NCI-H1417 (cell line): ENCODE results near the gene TBC1D4.
"Not testable (repeated sequence)": the region's sequence is repeated elsewhere in the genome, so short reads cannot be mapped to it uniquely, and the experiment has no call there.

Experiments used
- DNase-seq, 3 experiments: peaks; one replicate each; lab custom pipeline; 2025; lab: John Stamatoyannopoulos, UW

TBC1D4 gene

DNA sequence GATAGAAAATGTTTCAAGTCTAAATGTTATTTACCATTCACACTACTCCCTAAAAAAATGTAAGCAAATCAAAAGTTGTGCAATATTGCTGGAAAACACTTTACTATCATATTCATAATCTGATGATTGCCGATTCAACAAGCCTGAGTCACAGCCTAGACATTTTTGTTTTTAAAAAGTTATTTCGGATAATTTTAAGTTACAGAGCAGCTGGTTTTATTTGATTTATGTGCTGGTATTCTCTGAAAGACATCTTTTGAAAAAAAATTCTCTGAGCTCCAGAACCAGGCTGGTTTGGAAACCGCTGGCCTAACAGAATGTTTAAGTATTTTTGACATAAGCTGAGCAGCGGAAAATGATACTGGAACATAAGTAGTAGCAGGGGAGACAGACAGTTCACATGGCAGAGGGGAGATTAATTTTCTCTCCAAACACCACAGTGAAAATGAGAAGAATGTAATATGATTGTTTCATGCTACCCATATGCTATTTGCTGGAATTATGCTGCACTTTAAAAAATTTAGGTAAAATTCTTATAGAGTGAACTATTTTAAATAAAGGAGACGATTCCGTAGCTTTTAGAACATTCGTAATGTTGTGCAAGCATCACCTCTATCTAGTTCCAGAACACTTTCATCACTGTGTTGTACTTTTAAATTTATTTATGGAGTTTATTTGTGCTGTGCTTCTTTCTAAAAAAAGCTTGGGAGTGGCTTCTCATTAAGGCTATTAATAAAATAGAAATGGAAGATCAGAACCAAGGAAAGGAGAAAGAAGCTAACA, 36.1 kb downstream of the TBC1D4 start:
- DNase-seq, result no peak

DNA sequence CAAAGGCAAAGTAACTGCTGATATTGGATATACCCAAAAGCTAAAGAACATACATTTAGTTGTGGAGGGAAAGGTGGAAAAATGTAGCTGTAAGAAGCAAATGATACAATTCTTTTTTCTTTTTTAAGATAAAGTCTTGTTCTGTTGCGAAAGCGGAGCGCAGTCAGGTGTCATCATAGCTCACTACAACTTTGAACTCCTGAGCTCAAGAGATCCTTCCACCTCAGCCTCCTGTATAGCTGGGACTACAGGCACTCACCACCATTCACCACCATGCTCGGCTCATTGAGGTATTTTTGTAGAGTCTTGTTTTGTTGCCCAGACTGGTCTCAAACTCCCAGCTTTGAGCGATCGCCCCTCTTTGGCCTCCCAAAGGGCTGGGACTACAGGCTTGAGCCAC, 38.0 kb downstream of the TBC1D4 start:
- DNase-seq, result no peak

DNA sequence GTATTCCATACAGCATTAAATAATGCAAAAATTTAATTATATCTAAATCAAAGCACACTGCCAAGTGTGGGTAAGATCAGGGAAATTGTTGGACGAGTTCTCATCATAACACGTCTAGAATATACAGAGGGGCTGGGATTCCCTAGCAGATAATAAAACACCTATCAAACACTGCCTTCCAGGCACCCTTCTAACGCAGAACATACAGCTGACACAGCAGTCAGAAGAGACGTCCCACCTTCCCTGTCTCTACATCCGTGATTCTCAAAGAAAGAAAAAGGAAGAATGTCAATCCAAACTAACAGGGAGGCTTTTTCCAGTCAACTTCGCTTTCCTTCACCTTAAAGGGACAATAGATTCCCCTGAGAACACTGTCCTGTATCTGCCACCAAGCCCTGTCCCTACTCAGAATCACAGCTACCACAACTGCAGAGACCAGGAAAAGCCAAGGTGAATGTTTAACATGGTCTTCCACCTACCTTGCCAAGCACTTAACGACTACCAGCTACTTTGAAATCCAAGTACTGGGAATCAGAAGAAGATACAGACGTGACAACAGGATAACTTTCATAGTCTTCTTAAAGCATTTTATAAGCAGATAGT, 38.5 kb downstream of the TBC1D4 start:
- DNase-seq, result no peak

DNA sequence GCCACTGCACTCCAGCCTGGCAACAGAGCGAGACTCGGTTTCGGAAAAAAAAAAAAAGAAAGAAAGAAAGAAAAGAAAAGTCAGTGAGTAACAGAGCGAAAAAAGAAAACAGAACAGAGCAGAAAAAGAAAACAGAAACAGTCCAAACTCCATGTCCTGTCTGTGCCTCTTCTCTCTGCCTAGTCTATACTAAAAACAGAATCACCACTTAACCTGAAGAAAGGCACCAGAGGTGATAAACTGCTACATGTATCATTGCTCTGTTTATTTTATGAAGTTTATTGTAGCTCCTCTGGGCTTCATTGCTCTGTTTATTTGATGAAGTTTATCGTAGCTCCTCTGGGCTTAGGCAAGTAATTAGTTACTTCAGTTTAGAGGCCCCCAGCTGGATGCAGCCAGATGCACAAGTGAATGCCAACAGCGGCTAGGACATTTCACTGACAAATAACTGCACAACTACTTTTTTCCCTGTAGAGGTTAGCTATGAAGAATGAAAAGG, 39.2 kb downstream of the TBC1D4 start:
- no peak for DNase-seq

DNA sequence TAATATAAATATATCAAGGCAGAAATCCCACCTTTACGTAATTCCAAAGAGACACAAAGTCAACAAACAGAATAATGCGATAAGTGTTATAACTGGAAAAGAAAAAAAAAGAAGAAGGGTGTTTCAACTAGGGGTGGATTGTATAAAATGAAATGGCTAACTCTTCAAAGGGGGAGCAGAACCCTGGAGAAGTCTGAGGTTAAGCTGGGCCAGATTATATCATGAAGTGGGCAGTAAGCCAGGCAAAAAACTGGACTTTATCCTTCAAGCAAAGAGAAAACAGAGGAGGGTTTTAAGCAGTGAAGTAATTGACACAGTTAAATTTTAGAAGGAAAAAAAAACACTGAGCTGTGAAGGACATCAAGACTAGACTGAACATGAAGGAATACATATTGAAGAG, 41.9 kb downstream of the TBC1D4 start:
- DNase-seq, result no peak

DNA sequence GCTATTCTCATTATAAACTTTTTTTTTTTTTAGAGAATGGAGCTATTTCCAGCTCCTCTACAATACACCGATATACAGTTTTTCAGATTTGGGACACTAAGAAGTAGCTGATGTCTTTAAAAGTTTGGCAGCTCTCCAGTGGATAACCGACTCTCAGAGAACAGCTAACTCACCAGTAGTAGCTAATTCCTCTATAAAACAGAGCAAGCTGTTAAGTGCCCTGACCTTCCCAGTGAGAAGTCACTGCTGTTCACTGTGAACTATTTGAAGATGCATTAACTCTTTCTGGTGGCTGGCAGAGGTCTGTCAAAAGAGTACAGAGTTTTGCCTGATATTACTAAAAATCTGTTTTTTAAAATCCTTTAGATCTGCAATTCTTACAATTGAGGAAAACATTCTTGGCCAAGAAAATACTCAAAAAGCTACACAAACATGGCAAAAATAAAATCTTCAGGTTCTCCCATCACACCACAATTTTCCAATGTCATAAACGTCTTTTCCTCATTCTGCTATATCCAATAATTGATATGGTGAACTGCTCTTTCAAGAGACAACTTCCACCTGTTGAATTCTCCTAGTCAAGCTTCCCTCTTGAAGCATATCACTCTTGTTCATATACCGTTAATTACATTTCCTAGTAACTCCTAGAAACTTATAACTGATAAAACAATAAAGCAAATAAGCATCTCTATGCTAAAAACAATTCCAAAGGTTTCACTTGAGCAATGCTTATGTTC, 44.2 kb downstream of the TBC1D4 start:
- DNase-seq, result no peak

DNA sequence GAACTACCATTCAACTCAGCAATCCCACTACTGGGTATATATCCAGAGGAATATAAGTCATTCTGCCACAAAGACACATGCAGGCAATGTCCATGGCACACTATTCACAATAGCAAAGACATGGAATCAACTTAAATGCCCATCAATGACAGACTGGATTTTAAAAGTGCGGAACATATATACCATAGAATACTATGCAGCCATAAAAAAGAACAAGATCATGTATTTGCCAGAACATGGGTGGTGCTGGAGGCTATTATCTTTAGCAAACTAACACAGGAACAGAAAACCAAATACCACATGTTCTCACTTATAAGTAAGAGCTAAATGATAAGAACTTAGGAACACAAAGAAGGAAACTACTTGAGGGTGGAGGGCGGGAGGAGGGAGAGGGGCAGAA, 47.8 kb downstream of the TBC1D4 start:
- DNase-seq, result not testable (repeated sequence)

DNA sequence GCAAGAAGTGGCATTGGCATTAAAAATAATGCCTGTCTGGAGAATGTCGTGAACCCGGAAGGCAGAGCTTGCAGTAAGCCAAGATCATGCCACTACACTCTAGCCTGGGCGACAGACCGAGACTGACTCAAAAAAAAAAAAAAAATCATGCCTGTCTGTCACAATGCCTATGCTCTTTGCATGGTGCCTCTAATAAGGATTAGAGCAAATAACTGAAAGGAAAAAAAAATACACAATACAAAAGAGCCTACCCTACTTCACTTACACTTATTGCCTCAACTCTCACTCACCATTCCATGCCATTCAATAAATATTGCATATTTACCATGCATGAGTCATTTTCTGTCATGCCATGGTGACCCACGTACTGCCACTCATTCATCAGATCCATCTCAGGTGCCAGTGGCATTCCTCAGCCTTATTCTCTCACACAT, 49.1 kb downstream of the TBC1D4 start:
- DNase-seq, result no peak

DNA sequence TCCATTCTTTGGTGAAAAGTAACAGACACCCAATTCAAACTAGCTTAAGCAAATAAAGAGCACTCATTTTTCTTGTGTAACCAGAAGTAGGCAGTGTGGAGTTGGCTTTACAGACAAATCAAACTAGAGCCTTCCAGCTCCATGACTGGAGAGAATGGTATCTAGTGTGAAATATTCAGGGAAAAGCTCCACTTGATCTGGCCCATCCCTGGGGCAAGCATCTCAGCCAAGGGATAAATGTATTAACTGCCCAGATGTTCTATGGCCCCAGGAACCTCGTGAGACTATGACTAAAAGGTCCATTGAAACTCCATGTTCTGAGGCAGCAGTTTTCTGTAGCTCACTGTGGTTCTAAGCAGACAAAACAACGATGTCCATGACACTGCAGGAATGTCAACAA, 49.9 kb downstream of the TBC1D4 start:
- DNase-seq, result no peak

DNA sequence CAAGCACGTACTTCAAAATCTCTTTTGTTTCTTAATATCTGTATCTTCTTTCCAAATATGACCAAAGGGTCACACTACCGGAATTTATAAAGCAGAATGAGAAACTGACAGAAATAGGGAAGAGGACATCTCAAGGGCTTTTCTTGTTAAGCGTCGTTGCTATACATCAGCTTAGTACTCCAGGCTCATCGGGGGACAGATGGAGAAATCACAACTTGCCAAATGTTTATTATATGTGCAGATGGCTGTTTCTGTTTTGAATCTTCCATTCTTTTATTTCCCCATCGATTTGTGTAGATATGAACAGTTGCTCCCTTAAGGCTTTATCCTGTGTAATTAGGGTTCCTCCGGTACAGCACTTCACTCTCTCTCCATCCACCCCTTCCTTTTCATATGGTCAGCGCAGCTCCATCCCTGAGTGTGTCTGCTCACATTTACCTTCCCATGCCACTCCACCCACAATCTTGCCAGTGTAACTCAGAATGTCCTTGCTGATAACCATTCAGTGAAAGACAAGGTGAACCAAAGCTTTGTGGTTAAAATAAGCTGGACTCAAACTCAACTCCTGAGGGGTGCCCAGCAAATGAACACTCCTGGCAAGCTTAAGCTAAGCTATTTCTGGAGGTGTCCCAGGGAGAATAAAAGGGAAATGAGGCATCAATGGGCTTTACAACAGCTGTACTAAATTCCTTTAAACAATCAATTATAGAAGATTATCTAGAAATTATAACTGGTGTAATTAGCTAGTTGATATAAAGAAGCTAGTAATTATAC, 51.3 kb downstream of the TBC1D4 start:
- DNase-seq, result no peak

DNA sequence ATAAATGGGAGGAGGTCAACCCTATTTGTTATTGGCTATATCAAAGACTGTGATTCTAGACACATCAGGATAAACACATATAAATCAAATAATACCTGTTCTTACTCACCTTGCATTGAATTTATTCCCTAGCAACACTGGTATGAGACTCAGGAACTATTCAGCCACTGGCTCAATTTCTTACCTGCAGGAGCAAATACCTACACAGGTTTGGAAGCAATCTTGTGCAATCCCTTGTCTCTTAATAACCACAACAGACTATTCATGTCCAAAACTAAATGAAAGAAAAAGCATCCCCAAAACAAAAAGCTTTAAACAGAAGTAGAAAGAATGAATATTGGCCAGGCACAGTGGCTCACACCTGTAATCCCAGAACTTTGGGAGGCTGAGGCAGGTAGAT, 55.5 kb downstream of the TBC1D4 start:
- no peak for DNase-seq

DNA sequence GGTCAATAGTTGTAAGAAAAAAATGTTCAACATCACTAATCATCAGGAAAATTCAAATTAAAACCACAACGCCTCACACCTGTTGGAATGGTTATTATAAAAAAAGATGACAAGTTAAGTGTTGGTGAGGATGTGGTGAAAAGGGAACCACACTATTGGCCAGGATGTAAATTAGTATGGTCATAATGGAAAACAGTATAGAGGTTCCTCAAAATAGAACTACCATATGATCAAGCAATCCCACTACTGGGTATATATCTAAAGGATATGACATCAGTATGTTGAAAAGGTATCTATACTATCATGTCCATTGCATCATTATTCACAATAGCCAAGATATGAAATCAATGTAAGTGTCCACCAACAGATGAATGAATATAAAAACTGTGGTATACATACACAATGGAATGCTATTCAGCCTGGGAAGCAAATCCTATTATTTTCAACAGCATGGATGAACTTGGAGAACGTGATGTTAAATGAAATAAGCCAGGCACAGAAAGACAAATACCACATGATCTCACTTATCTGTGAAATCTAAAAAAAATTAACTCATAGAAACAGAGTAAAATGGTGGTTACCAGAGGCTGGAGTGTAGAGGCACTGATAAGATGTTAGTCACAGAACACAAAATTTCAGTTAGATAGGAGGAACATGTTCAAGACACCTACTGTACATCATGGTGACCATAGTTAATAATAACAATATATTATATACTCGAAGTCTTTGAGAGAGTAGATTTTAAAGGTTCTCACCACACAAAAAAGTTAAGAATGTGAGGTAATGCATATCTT, 56.6 kb downstream of the TBC1D4 start:
- DNase-seq, result no peak

DNA sequence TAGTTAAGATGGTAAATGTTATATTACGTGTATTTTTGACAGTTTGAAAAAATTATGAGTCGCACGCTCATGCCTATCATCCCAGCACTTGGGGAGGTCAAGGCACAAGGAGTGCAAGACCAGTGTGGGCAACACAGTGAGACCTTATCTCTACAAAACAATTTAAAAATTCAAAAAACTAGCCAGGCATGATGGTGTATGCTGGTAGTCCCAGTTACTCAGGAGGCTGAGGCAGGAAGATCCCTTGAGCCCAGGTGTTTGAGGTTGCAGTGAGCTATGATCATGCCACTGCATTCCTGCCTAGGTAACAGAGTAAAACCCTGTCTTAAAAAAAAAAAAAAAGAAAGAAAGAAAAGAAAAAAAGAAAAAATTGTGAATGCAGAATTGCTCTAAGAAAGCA, 58.0 kb downstream of the TBC1D4 start:
- DNase-seq, result no peak

DNA sequence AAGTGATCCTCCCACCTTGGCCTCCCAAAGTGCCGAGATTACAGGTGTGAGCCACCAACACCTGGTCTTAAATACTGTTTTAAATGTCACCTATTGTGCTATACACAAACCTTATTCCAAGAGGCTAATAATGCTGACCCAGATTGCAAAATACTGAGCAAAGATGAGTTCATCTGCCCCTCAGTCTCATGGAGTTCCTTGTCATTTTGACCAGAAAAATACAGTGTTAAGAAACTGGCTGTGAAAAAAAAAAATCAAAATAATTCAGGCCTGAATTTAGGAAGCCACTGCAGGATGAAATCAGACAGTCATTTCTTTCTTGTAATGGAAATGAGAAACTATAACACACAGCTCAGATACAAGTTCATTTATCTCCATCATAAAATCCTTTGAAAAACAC, 59.9 kb downstream of the TBC1D4 start:
- DNase-seq, result no peak

DNA sequence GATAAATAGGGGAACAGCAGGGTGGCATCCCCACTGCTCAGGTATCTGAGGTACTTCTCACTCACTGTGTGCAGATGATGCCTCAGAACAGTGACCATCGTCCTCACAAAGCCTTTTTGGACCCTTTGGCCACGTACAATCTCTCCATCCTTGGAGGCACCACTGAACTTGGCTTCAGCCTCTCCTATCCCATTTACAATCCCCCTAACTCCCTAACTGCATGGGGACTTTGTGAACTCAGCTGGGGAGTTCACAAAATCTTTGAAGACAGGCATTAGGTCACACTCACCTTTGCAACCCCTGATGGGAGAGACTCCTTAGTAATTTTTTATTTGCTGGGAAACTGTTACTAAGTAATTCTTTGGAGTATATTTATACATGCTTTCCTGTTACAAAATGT, 60.8 kb downstream of the TBC1D4 start:
- no peak for DNase-seq

DNA sequence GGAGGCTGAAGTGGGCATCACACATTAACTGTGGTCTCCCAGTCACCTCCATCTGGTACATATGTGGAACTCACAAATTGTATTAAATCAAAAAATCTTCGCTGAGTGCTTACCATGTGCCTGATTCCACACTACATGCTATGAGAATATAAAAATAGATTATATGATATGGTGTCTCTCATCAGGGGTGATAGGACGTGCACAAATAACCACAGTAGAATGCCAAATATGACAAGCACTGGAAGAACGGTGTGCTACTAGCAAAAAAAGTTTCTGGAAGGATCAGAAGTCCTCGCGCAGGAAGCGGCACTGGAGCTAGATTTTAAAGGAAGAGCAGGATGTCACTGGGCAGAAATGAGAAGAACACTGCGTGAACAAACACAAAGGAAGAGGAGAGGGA, 62.3 kb downstream of the TBC1D4 start:
- DNase-seq, result no peak

DNA sequence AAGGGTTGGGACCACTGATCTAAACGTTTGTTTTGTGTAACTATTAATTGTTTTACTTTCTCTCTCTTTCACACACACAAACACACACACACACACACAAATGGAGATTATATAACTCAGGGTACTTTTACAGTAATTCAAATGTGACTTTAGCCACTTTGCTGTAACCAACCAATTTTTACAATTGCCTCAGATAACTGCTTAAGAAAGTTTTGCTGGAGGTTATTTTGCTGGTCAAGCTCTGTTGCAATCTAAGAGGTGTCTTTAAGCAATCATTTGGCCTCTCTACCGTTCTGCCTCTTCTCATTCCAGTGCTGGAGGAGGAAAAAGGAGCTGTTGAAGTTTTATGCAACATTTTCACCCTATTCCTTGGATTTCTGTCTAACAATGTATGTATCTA, 63.0 kb downstream of the TBC1D4 start:
- DNase-seq, result no peak

DNA sequence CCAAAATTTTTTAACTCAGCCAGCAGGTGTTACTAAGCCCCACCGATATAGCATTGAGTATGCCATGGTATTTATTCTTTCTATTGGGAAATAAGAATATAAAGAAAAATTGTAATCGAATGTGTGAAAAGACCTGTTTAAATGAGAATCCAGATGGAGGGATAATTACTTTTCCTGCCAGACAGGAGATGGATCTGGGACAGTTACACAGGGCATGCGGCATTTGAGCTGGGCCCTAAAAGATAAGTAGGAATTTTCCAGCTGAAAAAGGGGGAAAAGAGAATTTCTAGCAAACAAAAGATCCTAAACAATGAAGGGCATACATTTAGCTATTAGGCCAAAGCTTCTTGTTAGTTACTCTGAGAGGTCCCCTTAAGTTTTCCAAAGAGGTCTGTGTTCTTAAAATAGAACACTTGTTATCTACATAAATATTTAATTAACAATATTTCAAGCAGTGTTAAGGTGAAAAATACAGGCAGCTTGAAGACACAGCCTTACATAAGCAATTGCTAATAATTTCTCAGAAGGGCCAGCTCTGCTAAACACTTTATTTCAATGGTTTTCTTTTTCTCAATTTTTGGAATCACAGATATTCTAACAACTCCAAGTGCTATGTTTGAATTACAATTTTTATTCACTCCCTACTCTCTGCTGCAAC, 63.7 kb downstream of the TBC1D4 start:
- DNase-seq, result no peak

DNA sequence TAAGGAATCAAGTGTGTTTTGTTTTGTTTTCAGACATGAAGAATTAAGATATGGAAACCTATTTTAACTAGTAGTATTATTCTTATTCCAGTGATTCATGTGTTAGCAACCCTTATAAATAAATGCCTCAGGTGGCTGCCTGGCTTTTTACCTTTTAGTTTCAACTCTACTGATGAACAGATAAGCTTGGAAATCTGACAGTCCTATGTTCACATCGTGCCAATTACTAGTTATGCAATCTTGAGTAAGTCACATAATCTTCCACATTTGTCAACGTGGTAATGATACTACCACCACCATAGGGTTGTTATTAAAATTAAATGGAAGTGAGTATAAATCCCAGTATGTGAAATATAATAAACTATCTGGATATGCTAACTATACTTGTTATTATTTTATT, 64.3 kb downstream of the TBC1D4 start:
- no peak for DNase-seq

DNA sequence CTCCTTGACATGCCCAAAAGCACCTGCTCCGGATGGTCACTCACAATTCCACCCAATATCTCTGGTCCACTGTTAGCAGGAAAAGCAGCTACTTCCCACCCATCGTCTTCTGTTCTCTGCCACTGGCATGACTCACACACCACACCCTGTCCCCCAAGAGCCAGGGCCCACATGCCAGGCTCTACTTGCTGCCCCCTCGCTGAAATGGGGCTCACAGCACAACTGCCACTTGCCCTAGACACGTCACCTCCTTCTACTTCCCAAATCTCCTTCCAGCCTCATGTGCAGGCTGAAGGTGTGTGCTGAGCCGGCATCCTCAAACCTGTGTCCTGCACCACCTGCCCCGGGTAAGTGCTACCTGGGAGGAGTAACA, 65.0 kb downstream of the TBC1D4 start:
- no peak for DNase-seq
